GM23338 (cell line): ENCODE results near the gene SLC2A11. TPM values are rescaled to one million over a fixed set of nuclear protein-coding genes. Genes with fewer than 3 reads are reported as not detected.

Source experiments
- ATAC-seq: fragments of 200-7000 bp; cut with Tn5 transposase; 3 replicates; pipeline ENCODE4 v1.9.1; 2020
- DNase-seq: peaks from one replicate; pipeline ENCODE4 v3.0.0-alpha.2; 2015; ENCODE audit warnings: low spot score
- H2AFZ ChIP-seq: fragments of 200-600 bp; sonication (generic); 2 replicates; pipeline ENCODE4 v1.8.0; 2016; ENCODE audit warnings: antibody characterized with exemption, mild to moderate bottlenecking, moderate library complexity
- H3F3A ChIP-seq: fragments of 200-600 bp; sonication (generic); replicated peaks from 2 replicates; pipeline ENCODE4 v1.8.0; 2017; ENCODE audit warnings: antibody characterized with exemption, mixed run types, low read depth
- H3K27ac ChIP-seq: fragments of 200-600 bp; sonication (generic); 2 replicates; pipeline ENCODE4 v1.6.1; 2016; ENCODE audit warnings: low read depth
- H3K27me3 ChIP-seq: fragments of 200-600 bp; sonication (generic); 2 replicates; pipeline ENCODE4 v1.8.0; 2016; ENCODE audit warnings: mild to moderate bottlenecking, mixed run types, moderate library complexity; ENCODE audit not compliant: insufficient read depth
- H3K36me3 ChIP-seq: fragments of 200-600 bp; sonication (generic); 2 replicates; pipeline ENCODE4 v1.8.0; 2016; ENCODE audit warnings: mild to moderate bottlenecking; ENCODE audit not compliant: insufficient read depth
- H3K4me1 ChIP-seq: fragments of 200-600 bp; sonication (generic); 2 replicates; pipeline ENCODE4 v1.8.0; 2016; ENCODE audit warnings: mild to moderate bottlenecking, moderate library complexity; ENCODE audit not compliant: insufficient read depth
- H3K4me2 ChIP-seq: fragments of 200-600 bp; sonication (generic); 2 replicates; pipeline ENCODE4 v1.7.1; 2017; ENCODE audit warnings: mixed run types
- H3K4me3 ChIP-seq: fragments of 200-600 bp; sonication (generic); 2 replicates; pipeline ENCODE4 v1.6.1; 2016; ENCODE audit warnings: mixed run types
- H3K79me2 ChIP-seq: fragments of 200-600 bp; sonication (generic); replicated peaks from 2 replicates; pipeline ENCODE4 v1.8.0; 2017; ENCODE audit warnings: mild to moderate bottlenecking; ENCODE audit not compliant: insufficient read depth
- H3K9me2 ChIP-seq: fragments of 200-600 bp; sonication (generic); 2 replicates; pipeline ENCODE4 v1.8.0; 2017; ENCODE audit not compliant: insufficient read depth
- H4K20me1 ChIP-seq: fragments of 200-600 bp; sonication (generic); replicated peaks from 2 replicates; pipeline ENCODE4 v1.8.0; 2017; ENCODE audit warnings: mild to moderate bottlenecking; ENCODE audit not compliant: insufficient read depth
- H3K27ac Mint-ChIP-seq: 2 replicates; pipeline ENCODE4 v1.8.0; 2020; ENCODE audit warnings: inconsistent platforms, mild to moderate bottlenecking, moderate library complexity, mixed read lengths
- H3K27me3 Mint-ChIP-seq: 3 replicates; pipeline ENCODE4 v1.8.0; 2022; ENCODE audit warnings: low read depth, mild to moderate bottlenecking, moderate library complexity, mixed read lengths, inconsistent platforms; ENCODE audit not compliant: insufficient read depth, poor library complexity
- H3K36me3 Mint-ChIP-seq: 3 replicates; pipeline ENCODE4 v1.8.0; 2021; ENCODE audit warnings: low read depth, mild to moderate bottlenecking, inconsistent platforms, moderate library complexity, mixed read lengths
- H3K4me1 Mint-ChIP-seq: 3 replicates; pipeline ENCODE4 v1.8.0; 2020; ENCODE audit warnings: mild to moderate bottlenecking, inconsistent platforms, mixed read lengths
- H3K4me3 Mint-ChIP-seq: 3 replicates; pipeline ENCODE4 v1.8.0; 2021; ENCODE audit warnings: moderate library complexity, mild to moderate bottlenecking, inconsistent platforms, mixed read lengths
- H3K9me3 Mint-ChIP-seq: 3 replicates; pipeline ENCODE4 v1.8.0; 2020; ENCODE audit warnings: moderate library complexity, mild to moderate bottlenecking, inconsistent platforms, mixed read lengths
- NANOG ChIP-seq: IDR thresholded peaks from 2 replicates; pipeline ENCODE4 v1.6.1; 2016; ENCODE audit warnings: antibody characterized with exemption, borderline replicate concordance
- REST ChIP-seq: IDR thresholded peaks from one replicate; pipeline ENCODE4 v1.6.1; 2018; ENCODE audit warnings: antibody characterized with exemption; ENCODE audit not compliant: unreplicated experiment
- STAT1 ChIP-seq: IDR thresholded peaks from one replicate; pipeline ENCODE4 v1.6.1; 2016; ENCODE audit warnings: antibody characterized with exemption; ENCODE audit not compliant: unreplicated experiment
- ZNF462 ChIP-seq: fragments of 250-450 bp; sonication (Bioruptor Pico); IDR thresholded peaks from 2 replicates; pipeline ENCODE4 v1.5.0; 2020; ENCODE audit warnings: mild to moderate bottlenecking, moderate library complexity
- polyA plus RNA-seq: library from polyadenylated mRNA; unstranded; fragments of >200 nt; fragmentation: Nextera tagmentation; extraction: Ambion mirVana; gene quantifications from 2 replicates; pipeline ENCODE4 v1.2.1, GENCODE V29; 2016
- total RNA-seq: library from RNA; depleted of rRNA; stranded (reverse); fragments of >200 nt; shearing (Covaris generic); gene quantifications from 2 replicates; pipeline ENCODE4 v1.2.3, GENCODE V29; 2014
- TF ChIP-seq, protein P1 (sequence below), 2 experiments: fragments of 200-600 bp in 1 of 2; sonication (generic) in 1 of 2; conservative IDR thresholded peaks; 2 replicates each; pipeline versions ENCODE4 v1.5.1 to v1.6.1; 2016 to 2017; ENCODE audit warnings: antibody characterized with exemption in 2 of 2, low read depth in 2 of 2, mild to moderate bottlenecking in 2 of 2, moderate library complexity in 1 of 2

Gene SLC2A11
- total and polyA plus RNA-seq, 2 experiments from 2014 or later = 7.1 to 21.8 TPM

- no peak for TF ChIP-seq ZNF462 (CRISPR knock-in tag)
- TF ChIP-seq REST = no peak
- no peak for TF ChIP-seq STAT1
Observed at GRCh38 chr22:23877566-23877965, 19.9 kb downstream of the SLC2A11 start (continued).

- DNase-seq (no peak), ATAC-seq (no peak)
- no peaks in the 10 kb centered on the region for H3K4me1 ChIP-seq
- H3K9me2 ChIP-seq = no peaks in the 10 kb centered on the region
- no peaks in the 10 kb centered on the region for H4K20me1 ChIP-seq
- peaks cover 3% of the 10 kb centered on the region; the same call in 2 of the 3 replicates for H3K4me1 Mint-ChIP-seq
- no peak overlapping the region for H3K27ac Mint-ChIP-seq
- H3K27me3 ChIP-seq = no peaks in the 10 kb centered on the region
- H3K4me3 Mint-ChIP-seq = no peak overlapping the region
- no peak overlapping the region for H3K27ac ChIP-seq
- H3K9me3 Mint-ChIP-seq = no peaks in the 10 kb centered on the region
- TF ChIP-seq REST (no peak), NANOG (no peak)
- TF ChIP-seq, protein P1, sequence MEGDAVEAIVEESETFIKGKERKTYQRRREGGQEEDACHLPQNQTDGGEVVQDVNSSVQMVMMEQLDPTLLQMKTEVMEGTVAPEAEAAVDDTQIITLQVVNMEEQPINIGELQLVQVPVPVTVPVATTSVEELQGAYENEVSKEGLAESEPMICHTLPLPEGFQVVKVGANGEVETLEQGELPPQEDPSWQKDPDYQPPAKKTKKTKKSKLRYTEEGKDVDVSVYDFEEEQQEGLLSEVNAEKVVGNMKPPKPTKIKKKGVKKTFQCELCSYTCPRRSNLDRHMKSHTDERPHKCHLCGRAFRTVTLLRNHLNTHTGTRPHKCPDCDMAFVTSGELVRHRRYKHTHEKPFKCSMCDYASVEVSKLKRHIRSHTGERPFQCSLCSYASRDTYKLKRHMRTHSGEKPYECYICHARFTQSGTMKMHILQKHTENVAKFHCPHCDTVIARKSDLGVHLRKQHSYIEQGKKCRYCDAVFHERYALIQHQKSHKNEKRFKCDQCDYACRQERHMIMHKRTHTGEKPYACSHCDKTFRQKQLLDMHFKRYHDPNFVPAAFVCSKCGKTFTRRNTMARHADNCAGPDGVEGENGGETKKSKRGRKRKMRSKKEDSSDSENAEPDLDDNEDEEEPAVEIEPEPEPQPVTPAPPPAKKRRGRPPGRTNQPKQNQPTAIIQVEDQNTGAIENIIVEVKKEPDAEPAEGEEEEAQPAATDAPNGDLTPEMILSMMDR (conservative IDR thresholded peaks at IDR 0.05; ENCODE audit: low read depth in 2 of 2) = no peak
- peaks cover 31% of the 10 kb centered on the region for H3K36me3 Mint-ChIP-seq
- H2AFZ ChIP-seq = no peak overlapping the region
- no peaks in the 10 kb centered on the region for H3F3A ChIP-seq
- no peaks in the 10 kb centered on the region for H3K36me3 ChIP-seq
- H3K4me2 ChIP-seq = no peak overlapping the region
- no peaks in the 10 kb centered on the region for H3K79me2 ChIP-seq
- H3K27me3 Mint-ChIP-seq = no peaks in the 10 kb centered on the region
- H3K4me3 ChIP-seq = no peak overlapping the region
Observed at GRCh38 chr22:23878219-23878618, 20.5 kb downstream of the SLC2A11 start.
